ENCODE data around the gene MGLL.

DNA sequence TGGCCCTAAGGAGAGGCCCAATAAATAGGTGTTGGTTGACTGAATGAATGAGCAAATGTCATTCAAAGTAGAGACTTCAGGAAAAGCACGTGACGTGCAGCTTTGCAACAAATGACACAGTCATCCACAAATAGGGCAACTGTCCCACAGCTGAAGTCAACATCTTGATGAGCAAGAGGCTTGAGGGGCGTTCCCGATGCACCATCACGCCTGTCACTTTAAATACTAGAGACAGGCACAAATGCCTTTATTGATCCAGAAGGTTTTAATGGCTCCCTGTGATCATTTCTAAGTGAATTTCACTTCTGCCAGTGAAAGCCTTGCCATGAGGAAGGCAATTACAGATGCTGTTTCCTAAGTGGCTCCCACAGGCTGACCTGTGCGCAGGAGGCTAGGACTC, 105.9 kb downstream of the MGLL start:
- TF ChIP-seq CTCF (IDR thresholded peaks at IDR 0.05) (no peak), POLR2A (IDR thresholded peaks at IDR 0.05) (no peak)

Measured in right lobe of liver (tissue), 4 donors.